GM12865 (cell line): Measurements from ENCODE around the gene MAGEF1.

Source experiments
- DNase-seq: peaks from one replicate; pipeline ENCODE4 v3.0.0; 2010; ENCODE audit warnings: low read depth
- H3K4me3 ChIP-seq: 2 replicates; pipeline ENCODE4 v1.5.1; 2011; ENCODE audit warnings: mild to moderate bottlenecking, low read depth, low read length, control low read depth
- TF ChIP-seq, protein P1 (sequence below): IDR thresholded peaks from 2 replicates; pipeline ENCODE4 v1.5.1; 2011; ENCODE audit warnings: low read length, control low read depth, low read depth, inconsistent platforms; ENCODE audit not compliant: insufficient read depth; ENCODE audit errors: missing control alignments

Gene MAGEF1

GRCh38 chr3:184728010-184728527 is 16.2 kb upstream of the MAGEF1 start:
- H3K4me3 ChIP-seq = no peak overlapping the region
- no peak for DNase-seq
- TF ChIP-seq, protein P1, sequence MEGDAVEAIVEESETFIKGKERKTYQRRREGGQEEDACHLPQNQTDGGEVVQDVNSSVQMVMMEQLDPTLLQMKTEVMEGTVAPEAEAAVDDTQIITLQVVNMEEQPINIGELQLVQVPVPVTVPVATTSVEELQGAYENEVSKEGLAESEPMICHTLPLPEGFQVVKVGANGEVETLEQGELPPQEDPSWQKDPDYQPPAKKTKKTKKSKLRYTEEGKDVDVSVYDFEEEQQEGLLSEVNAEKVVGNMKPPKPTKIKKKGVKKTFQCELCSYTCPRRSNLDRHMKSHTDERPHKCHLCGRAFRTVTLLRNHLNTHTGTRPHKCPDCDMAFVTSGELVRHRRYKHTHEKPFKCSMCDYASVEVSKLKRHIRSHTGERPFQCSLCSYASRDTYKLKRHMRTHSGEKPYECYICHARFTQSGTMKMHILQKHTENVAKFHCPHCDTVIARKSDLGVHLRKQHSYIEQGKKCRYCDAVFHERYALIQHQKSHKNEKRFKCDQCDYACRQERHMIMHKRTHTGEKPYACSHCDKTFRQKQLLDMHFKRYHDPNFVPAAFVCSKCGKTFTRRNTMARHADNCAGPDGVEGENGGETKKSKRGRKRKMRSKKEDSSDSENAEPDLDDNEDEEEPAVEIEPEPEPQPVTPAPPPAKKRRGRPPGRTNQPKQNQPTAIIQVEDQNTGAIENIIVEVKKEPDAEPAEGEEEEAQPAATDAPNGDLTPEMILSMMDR = no peak

GRCh38 chr3:184727357-184728009 is 15.6 kb upstream of the MAGEF1 start:
- H3K4me3 ChIP-seq = no peak overlapping the region
- peak; percentile 56 for DNase-seq
- TF ChIP-seq, protein P1 = peak; percentile 65

DNA sequence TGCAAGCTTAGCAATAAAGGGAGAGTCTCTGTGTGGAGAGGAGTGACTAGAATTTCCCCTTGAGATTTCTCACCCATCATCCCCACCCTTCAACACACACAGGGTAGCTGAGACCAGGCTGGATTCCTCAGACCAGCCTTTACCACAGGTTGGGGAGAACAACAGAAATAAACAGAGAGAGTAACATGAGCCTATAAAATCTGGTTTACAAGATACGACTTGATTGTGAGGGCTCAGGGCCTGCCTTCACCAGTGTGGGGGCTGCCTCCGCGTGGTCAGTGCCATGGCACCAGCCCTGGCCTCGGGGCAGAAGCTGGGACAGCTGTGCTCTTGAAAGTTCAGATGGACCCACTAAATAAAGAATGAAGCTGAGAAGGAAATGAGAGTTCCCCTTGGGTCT is 14.6 kb upstream of the MAGEF1 start:
- no peak for DNase-seq
- TF ChIP-seq, protein P1 = no peak
- no peak overlapping the region for H3K4me3 ChIP-seq

DNA sequence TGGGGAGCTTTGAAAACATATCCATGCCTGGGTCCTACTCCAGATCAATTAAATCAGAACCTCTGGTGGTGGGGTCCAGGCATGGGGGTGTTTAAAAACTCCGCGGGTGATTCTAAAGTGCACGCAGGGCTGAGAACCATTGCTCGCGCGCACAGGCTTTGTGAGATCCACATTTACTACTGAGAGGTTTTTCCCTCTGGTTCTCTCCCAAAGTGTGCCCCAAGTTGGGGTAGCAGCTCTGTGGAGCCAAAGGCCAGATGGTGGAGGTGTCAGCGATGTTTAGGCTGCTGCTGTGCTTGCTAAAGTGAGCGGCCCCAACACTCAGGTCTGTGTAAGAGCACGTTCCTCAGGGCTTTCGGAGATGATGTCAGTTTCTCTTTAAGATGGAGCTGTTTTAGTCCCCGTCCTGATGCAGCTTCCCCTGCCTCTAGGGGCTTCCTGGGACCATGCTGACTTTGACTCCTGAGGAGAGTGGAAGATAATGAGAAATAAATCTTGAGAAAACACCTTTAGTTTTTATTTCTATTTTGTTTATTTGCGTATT is 13.4 kb upstream of the MAGEF1 start:
- H3K4me3 ChIP-seq = no peak overlapping the region
- TF ChIP-seq, protein P1 = no peak
- no peak for DNase-seq

DNA sequence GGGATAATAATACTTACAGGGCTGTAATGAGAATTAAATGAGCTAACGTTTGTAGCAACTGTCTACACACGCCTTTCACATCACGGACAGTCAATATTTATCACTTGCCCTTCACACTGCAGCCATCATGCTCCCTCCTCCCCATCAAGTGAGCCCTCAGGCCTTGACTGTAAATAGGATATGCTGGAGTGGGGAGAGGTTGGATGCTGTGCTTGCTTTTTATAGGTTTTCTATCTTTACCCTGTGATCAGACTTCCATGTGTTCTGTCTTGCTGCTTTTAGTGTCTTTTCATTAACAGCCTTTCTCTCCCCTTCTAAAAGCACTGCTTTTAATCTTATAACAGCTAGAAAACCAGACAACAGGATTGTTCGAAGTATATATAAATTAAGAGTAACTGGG is 12.8 kb upstream of the MAGEF1 start:
- TF ChIP-seq, protein P1 = no peak
- H3K4me3 ChIP-seq = no peak overlapping the region
- no peak for DNase-seq

GRCh38 chr3:184719709-184720108 is 7.8 kb upstream of the MAGEF1 start:
- no peak overlapping the region for H3K4me3 ChIP-seq
- DNase-seq = no peak

More at GRCh38 chr3:184719709-184720108, 7.8 kb upstream of the MAGEF1 start:
- TF ChIP-seq, protein P1 = no peak
